Measurements from ENCODE around the gene RAI1. TPM values are rescaled to one million over a fixed set of nuclear protein-coding genes. Genes with fewer than 3 reads are reported as not detected.

RAI1 gene
- total RNA-seq, 2 donors from 2014 or later, result 35.9 to 42.9 TPM

GRCh38 chr17:17683710-17684365 lies 2.6 kb downstream of the RAI1 start:
- no peak for DNase-seq
- Histone ChIP-seq H3K27ac (ENCODE audit: low read depth, low read length) (peak overlapping the region; percentile 87), H3K9me3 (ENCODE audit: control insufficient read depth, low read length) (no peaks in the 10 kb centered on the region), H3K27me3 (ENCODE audit: control insufficient read depth, insufficient read depth, low read length, poor library complexity, severe bottlenecking) (peaks cover 18% of the 10 kb centered on the region), H3K36me3 (ENCODE audit: control insufficient read depth, insufficient read depth, low read length) (peaks cover 9% of the 10 kb centered on the region), H3K4me1 (ENCODE audit: control insufficient read depth, insufficient read depth, low read length) (peaks cover 19% of the 10 kb centered on the region), H3K4me3 (ENCODE audit: low read length) (peak overlapping the region; percentile 87), H3K9ac (ENCODE audit: extremely low read depth, low read length, poor library complexity, severe bottlenecking) (peak overlapping the region; percentile 90)
- H3K27ac Mint-ChIP-seq, result no peak overlapping the region
- no peak for TF ChIP-seq CTCF (conservative IDR thresholded peaks at IDR 0.05)
- 94 to 96% methylated on average over 6 to 7 of the region's 7 CpGs for WGBS, 2 experiments (ENCODE audit: insufficient coverage in 1 of 2, insufficient read length in 1 of 2)
- H3K36me3 Mint-ChIP-seq (ENCODE audit: low read depth), result peaks cover 3% of the 10 kb centered on the region
- peaks cover 28% of the 10 kb centered on the region for H3K4me1 Mint-ChIP-seq
- H3K4me3 Mint-ChIP-seq, result peak overlapping the region; percentile 76
- no peaks in the 10 kb centered on the region for H3K9me3 Mint-ChIP-seq
- peaks cover 68% of the 10 kb centered on the region for H3K27me3 Mint-ChIP-seq (ENCODE audit: insufficient read depth)

DNA sequence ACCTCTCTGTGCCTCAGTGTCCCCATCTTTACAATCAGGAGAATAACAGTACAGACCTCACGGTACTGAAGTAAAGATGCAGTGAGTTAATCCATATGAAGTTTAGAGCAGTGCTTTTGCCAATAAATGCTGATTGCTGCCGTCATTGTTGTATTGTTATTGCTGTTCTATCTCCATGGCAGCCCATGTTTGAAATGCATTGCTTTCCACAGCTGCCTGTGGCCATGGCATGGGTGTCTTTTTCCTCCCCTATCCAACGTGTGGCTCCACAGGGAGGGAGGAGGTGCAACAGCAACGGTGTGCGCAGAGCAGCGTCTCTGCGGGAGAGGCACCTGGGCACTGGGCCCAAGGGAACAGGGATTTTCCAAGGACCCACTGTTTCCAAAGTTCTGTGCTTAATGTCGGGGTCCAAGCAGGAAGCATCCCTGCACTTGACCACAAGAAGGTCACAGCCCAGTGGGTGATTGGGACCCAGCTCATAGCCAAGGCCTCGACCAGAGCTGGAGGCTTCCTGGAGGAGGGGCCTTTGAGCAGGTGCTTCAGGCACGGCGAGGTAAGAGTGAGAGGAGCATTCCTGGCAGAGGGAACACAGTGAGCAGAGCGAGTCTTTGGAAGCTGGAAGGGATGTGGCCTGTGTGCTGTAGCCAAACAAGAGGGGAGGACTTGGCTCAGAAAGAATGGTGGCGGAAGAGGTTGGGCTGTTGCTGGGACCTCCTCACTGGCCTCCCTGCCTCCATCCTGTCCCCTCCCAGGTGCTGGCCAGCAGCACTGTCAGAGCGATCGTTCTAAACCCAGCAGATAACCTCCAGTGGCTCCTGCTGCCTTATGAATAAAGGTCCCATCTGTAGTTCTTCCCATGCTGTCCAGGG lies 3.9 kb downstream of the RAI1 start:
- peak; percentile 74 for DNase-seq
- Histone ChIP-seq H3K4me1 (ENCODE audit: control insufficient read depth, insufficient read depth, low read length) (peaks cover 26% of the 10 kb centered on the region), H3K27ac (ENCODE audit: low read depth, low read length) (peak overlapping the region; percentile 83), H3K36me3 (ENCODE audit: control insufficient read depth, insufficient read depth, low read length) (peaks cover 9% of the 10 kb centered on the region), H3K4me3 (ENCODE audit: low read length) (no peak overlapping the region), H3K9ac (ENCODE audit: extremely low read depth, low read length, poor library complexity, severe bottlenecking) (no peak overlapping the region), H3K9me3 (ENCODE audit: control insufficient read depth, low read length) (no peaks in the 10 kb centered on the region), H3K27me3 (ENCODE audit: control insufficient read depth, insufficient read depth, low read length, poor library complexity, severe bottlenecking) (peaks cover 12% of the 10 kb centered on the region)
- H3K4me3 Mint-ChIP-seq, result no peak overlapping the region
- WGBS, 2 experiments (ENCODE audit: insufficient coverage in 1 of 2, insufficient read length in 1 of 2), result 81 to 83% methylated on average over 11 to 15 of the region's 15 CpGs
- H3K27ac Mint-ChIP-seq, result peak overlapping the region; percentile 74
- no peak for TF ChIP-seq CTCF (conservative IDR thresholded peaks at IDR 0.05)
- H3K4me1 Mint-ChIP-seq, result peaks cover 31% of the 10 kb centered on the region
- no peaks in the 10 kb centered on the region for H3K9me3 Mint-ChIP-seq
- peaks cover 59% of the 10 kb centered on the region for H3K27me3 Mint-ChIP-seq (ENCODE audit: insufficient read depth)
- peaks cover 3% of the 10 kb centered on the region for H3K36me3 Mint-ChIP-seq (ENCODE audit: low read depth)

DNA sequence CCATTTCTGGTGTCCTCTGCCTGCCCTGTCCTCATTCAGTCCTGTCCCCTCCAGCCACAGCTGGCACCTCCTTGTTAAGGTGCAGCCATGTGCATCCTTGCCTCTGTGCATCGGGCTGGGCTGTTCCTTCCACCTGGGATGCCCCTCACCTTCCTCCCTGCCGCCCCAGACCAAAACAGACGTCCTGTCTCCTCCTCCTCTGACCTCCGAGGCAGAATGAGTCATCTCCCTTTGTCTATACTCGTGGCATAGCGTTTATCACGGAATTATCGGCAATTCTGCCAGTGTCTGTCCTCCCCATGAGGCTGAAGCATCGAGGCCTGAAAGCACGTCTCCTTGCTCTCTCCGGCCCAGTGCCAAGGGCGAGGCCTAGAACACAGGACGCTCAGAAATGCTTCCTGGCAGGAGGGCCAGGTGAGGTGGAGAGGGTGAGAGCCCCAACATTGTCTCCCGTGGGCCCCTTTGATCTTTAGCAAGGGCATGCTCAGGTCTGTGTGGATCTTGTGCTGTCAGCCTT lies 4.6 kb downstream of the RAI1 start:
- H3K27me3 ChIP-seq (ENCODE audit: control insufficient read depth, insufficient read depth, low read length, poor library complexity, severe bottlenecking), result peaks cover 12% of the 10 kb centered on the region
- peaks cover 53% of the 10 kb centered on the region for H3K27me3 Mint-ChIP-seq (ENCODE audit: insufficient read depth)

More for the DNA sequence above, 4.6 kb downstream of the RAI1 start:
- peak overlapping the region; percentile 74 for H3K27ac Mint-ChIP-seq
- WGBS, 2 experiments (ENCODE audit: insufficient coverage in 1 of 2, insufficient read length in 1 of 2), result 39 to 49% methylated on average over 11 to 14 of the region's 14 CpGs
- H3K36me3 ChIP-seq (ENCODE audit: control insufficient read depth, insufficient read depth, low read length), result peaks cover 9% of the 10 kb centered on the region
- H3K36me3 Mint-ChIP-seq (ENCODE audit: low read depth), result peaks cover 3% of the 10 kb centered on the region
- peaks cover 33% of the 10 kb centered on the region for H3K4me1 Mint-ChIP-seq
- H3K4me1 ChIP-seq (ENCODE audit: control insufficient read depth, insufficient read depth, low read length), result peaks cover 26% of the 10 kb centered on the region
- DNase-seq, result peak; percentile 81
- H3K4me3 Mint-ChIP-seq, result no peak overlapping the region
- H3K9me3 ChIP-seq (ENCODE audit: control insufficient read depth, low read length), result no peaks in the 10 kb centered on the region
- no peak for TF ChIP-seq CTCF (conservative IDR thresholded peaks at IDR 0.05)
- no peak overlapping the region for H3K4me3 ChIP-seq (ENCODE audit: low read length)
- no peaks in the 10 kb centered on the region for H3K9me3 Mint-ChIP-seq
- peak overlapping the region; percentile 83 for H3K27ac ChIP-seq (ENCODE audit: low read depth, low read length)
- H3K9ac ChIP-seq (ENCODE audit: extremely low read depth, low read length, poor library complexity, severe bottlenecking), result no peak overlapping the region

Measured in endodermal cell (in vitro differentiated cells).